BE2C (cell line): ENCODE data around the gene EXPH5.

Source experiments
- DNase-seq: peaks from one replicate; pipeline ENCODE4 v3.0.0-alpha.2; 2020
- H3K27me3 ChIP-seq: fragments of 250-450 bp; sonication (Bioruptor Pico); 2 replicates; pipeline ENCODE4 v1.5.1; 2020; ENCODE audit warnings: mild to moderate bottlenecking
- H3K36me3 ChIP-seq: fragments of 250-450 bp; sonication (Bioruptor Pico); 2 replicates; pipeline ENCODE4 v1.5.1; 2020; ENCODE audit warnings: mild to moderate bottlenecking
- H3K4me1 ChIP-seq: fragments of 250-450 bp; sonication (Bioruptor Pico); 2 replicates; pipeline ENCODE4 v1.5.1; 2020
- H3K4me3 ChIP-seq: 2 replicates; pipeline ENCODE4 v1.5.1; 2011; ENCODE audit warnings: low read depth, low read length
- H3K9me3 ChIP-seq: fragments of 250-450 bp; sonication (Bioruptor Pico); 2 replicates; pipeline ENCODE4 v1.5.1; 2020
- CTCF ChIP-seq: IDR thresholded peaks from 2 replicates; pipeline ENCODE4 v1.5.1; 2012; ENCODE audit warnings: mild to moderate bottlenecking, low read depth, low read length

Gene EXPH5

GRCh38 chr11:108618529-108618928 is 25.0 kb upstream of the EXPH5 start:
- TF ChIP-seq CTCF, result no peak
- peaks cover 18% of the 10 kb centered on the region for H3K27me3 ChIP-seq
- no peaks in the 10 kb centered on the region for H3K9me3 ChIP-seq
- H3K4me3 ChIP-seq, result no peak overlapping the region
- no peak for DNase-seq
- no peaks in the 10 kb centered on the region for H3K4me1 ChIP-seq
- no peaks in the 10 kb centered on the region for H3K36me3 ChIP-seq

GRCh38 chr11:108617055-108617454 is 23.5 kb upstream of the EXPH5 start:
- Histone ChIP-seq H3K4me3 (no peak overlapping the region), H3K27me3 (peaks cover 13% of the 10 kb centered on the region), H3K36me3 (no peaks in the 10 kb centered on the region), H3K9me3 (no peaks in the 10 kb centered on the region), H3K4me1 (no peaks in the 10 kb centered on the region)
- DNase-seq, result no peak
- no peak for TF ChIP-seq CTCF

GRCh38 chr11:108616549-108616948 is 23.0 kb upstream of the EXPH5 start:
- H3K4me1 ChIP-seq, result no peaks in the 10 kb centered on the region
- DNase-seq, result no peak
- H3K4me3 ChIP-seq, result no peak overlapping the region
- no peak for TF ChIP-seq CTCF
- peaks cover 13% of the 10 kb centered on the region for H3K27me3 ChIP-seq
- H3K36me3 ChIP-seq, result no peaks in the 10 kb centered on the region
- no peaks in the 10 kb centered on the region for H3K9me3 ChIP-seq

GRCh38 chr11:108614086-108614485 is 20.5 kb upstream of the EXPH5 start:
- TF ChIP-seq CTCF, result no peak
- DNase-seq, result no peak
- Histone ChIP-seq H3K4me1 (no peaks in the 10 kb centered on the region), H3K27me3 (peaks cover 9% of the 10 kb centered on the region), H3K9me3 (no peaks in the 10 kb centered on the region), H3K36me3 (no peaks in the 10 kb centered on the region), H3K4me3 (no peak overlapping the region)

- H3K27me3 ChIP-seq, result no peaks in the 10 kb centered on the region
- H3K4me3 ChIP-seq, result no peak overlapping the region
- H3K36me3 ChIP-seq, result no peaks in the 10 kb centered on the region
- DNase-seq, result no peak
- no peak for TF ChIP-seq CTCF
- H3K9me3 ChIP-seq, result no peaks in the 10 kb centered on the region
- H3K4me1 ChIP-seq, result no peaks in the 10 kb centered on the region
Observed at GRCh38 chr11:108609682-108610081, 16.1 kb upstream of the EXPH5 start.

GRCh38 chr11:108608548-108608947 is 15.0 kb upstream of the EXPH5 start:
- no peak overlapping the region for H3K4me3 ChIP-seq
- no peaks in the 10 kb centered on the region for H3K4me1 ChIP-seq
- H3K36me3 ChIP-seq, result no peaks in the 10 kb centered on the region
- no peak for TF ChIP-seq CTCF
- no peaks in the 10 kb centered on the region for H3K9me3 ChIP-seq
- no peaks in the 10 kb centered on the region for H3K27me3 ChIP-seq
- DNase-seq, result no peak
